ENCODE data around the gene SCGB2A2.

SCGB2A2 gene

GRCh38 chr11:62306227-62306626 lies 36.3 kb downstream of the SCGB2A2 start:
- no peak for DNase-seq (ENCODE audit: low read depth in 2 of 2)

DNA sequence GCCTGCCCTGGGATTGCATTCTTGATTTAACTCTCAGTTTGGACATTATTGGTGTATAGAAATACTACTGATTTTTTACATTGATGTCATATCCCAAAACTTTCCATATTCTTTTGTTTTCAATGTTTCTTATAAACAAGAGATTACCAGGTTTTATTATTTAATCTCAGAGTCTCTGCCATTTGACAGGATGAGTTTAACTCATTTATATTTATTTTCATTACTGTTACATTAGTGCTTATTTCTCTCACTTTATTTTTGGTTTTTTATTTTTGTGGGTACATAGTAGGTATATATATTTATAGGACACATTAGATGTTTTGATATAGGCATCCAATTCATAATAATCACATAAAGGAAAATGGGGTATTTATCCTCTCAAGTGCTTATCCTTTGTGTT lies 38.0 kb downstream of the SCGB2A2 start:
- no peak for DNase-seq (ENCODE audit: low read depth in 2 of 2)

- no peak for DNase-seq (ENCODE audit: low read depth in 2 of 2)
These were observed 40.0 kb downstream of the SCGB2A2 start for GRCh38 chr11:62309991-62310390.

DNA sequence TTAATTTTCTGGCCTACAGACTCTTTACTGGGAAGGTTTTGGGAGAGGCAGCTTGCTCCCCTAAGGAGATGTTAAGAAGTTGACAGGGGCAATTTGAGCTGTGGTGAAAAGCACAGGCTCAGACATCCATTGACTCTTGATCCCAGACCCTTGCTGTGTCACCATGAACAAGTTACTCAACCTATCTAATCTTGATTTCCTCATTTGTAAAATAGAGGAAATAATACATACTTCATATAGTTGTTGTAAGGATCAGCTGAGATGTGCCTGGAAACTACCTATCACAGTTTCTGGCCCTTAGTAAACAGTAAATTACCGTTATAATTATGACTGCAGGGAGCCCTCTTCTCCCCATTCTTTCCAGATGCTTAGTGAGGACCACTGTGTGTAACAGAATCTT lies 45.5 kb downstream of the SCGB2A2 start:
- no peak for DNase-seq (ENCODE audit: low read depth in 2 of 2)

- DNase-seq (ENCODE audit: low read depth in 2 of 2): no peak
These were observed 52.6 kb downstream of the SCGB2A2 start for GRCh38 chr11:62322524-62322923.
